Thyroid gland (tissue), 4 donors: ENCODE data around the gene RAB8B.

Source experiments
- CTCF ChIP-seq, 6 experiments: fragments of 200-600 bp in 3 of 6; fragments of 450-650 bp in 3 of 6; sonication (generic) in 3 of 6; IDR thresholded peaks; one replicate each; pipeline ENCODE4 v1.5.1; 2016 to 2019; ENCODE audit warnings: antibody characterized with exemption in 6 of 6, mild to moderate bottlenecking in 2 of 6, inconsistent platforms in 1 of 6, moderate library complexity in 1 of 6
- POLR2A ChIP-seq, 2 donors: fragments of 450-650 bp; IDR thresholded peaks; one replicate each; pipeline ENCODE4 v1.6.1; 2017; ENCODE audit warnings: antibody characterized with exemption in 2 of 2, mild to moderate bottlenecking in 2 of 2, moderate library complexity in 1 of 2

GRCh38 chr15:63284335-63284734 is 94.9 kb downstream of the RAB8B start:
- TF ChIP-seq CTCF (IDR thresholded peaks at IDR 0.05), result no peak
- no peak for TF ChIP-seq POLR2A (IDR thresholded peaks at IDR 0.05)
